ENCODE measurements around the gene TM9SF2.

GRCh38 chr13:99516153-99516929 lies 15.1 kb downstream of the TM9SF2 start:
- TF ChIP-seq CTCF (conservative IDR thresholded peaks at IDR 0.05; ENCODE audit: low read depth, low read length) (no peak), EZH2 (IDR thresholded peaks at IDR 0.05; ENCODE audit: low read length, unreplicated experiment) (no peak)

Measured in PC-3 (cell line).